GM19351 (cell line): Measurements from ENCODE around the gene RAB36.

ENCODE experiments used
- ATAC-seq: cut with Tn5 transposase; IDR thresholded peaks from one replicate; pipeline ENCODE4 v1.9.1; 2021; ENCODE audit warnings: mild to moderate bottlenecking, moderate library complexity; ENCODE audit not compliant: unreplicated experiment

RAB36 gene

DNA sequence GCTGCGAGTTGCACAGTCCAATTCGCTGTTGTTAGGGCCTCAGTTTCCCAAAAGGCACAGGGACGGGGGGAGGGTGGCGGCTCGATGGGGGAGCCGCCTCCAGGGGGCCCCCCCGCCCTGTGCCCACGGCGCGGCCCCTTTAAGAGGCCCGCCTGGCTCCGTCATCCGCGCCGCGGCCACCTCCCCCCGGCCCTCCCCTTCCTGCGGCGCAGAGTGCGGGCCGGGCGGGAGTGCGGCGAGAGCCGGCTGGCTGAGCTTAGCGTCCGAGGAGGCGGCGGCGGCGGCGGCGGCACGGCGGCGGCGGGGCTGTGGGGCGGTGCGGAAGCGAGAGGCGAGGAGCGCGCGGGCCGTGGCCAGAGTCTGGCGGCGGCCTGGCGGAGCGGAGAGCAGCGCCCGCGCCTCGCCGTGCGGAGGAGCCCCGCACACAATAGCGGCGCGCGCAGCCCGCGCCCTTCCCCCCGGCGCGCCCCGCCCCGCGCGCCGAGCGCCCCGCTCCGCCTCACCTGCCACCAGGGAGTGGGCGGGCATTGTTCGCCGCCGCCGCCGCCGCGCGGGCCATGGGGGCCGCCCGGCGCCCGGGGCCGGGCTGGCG, 35.1 kb downstream of the RAB36 start, which contains the start of gene BCR:
Gene BCR, plus strand, starts transcription at position 209 of the 592 bp plus-strand sequence. CDS start 452 bp downstream, outside the sequence.
- ATAC-seq: no peak

DNA sequence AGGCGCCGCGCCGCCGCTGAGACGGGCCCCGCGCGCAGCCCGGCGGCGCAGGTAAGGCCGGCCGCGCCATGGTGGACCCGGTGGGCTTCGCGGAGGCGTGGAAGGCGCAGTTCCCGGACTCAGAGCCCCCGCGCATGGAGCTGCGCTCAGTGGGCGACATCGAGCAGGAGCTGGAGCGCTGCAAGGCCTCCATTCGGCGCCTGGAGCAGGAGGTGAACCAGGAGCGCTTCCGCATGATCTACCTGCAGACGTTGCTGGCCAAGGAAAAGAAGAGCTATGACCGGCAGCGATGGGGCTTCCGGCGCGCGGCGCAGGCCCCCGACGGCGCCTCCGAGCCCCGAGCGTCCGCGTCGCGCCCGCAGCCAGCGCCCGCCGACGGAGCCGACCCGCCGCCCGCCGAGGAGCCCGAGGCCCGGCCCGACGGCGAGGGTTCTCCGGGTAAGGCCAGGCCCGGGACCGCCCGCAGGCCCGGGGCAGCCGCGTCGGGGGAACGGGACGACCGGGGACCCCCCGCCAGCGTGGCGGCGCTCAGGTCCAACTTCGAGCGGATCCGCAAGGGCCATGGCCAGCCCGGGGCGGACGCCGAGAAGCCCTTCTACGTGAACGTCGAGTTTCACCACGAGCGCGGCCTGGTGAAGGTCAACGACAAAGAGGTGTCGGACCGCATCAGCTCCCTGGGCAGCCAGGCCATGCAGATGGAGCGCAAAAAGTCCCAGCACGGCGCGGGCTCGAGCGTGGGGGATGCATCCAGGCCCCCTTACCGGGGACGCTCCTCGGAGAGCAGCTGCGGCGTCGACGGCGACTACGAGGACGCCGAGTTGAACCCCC, 35.8 kb downstream of the RAB36 start:
- no peak for ATAC-seq

DNA sequence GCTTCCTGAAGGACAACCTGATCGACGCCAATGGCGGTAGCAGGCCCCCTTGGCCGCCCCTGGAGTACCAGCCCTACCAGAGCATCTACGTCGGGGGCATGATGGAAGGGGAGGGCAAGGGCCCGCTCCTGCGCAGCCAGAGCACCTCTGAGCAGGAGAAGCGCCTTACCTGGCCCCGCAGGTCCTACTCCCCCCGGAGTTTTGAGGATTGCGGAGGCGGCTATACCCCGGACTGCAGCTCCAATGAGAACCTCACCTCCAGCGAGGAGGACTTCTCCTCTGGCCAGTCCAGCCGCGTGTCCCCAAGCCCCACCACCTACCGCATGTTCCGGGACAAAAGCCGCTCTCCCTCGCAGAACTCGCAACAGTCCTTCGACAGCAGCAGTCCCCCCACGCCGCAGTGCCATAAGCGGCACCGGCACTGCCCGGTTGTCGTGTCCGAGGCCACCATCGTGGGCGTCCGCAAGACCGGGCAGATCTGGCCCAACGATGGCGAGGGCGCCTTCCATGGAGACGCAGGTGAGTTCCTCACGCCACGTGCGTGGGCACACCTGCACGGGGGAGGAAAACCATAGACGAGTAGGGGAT, 36.5 kb downstream of the RAB36 start:
- no peak for ATAC-seq

DNA sequence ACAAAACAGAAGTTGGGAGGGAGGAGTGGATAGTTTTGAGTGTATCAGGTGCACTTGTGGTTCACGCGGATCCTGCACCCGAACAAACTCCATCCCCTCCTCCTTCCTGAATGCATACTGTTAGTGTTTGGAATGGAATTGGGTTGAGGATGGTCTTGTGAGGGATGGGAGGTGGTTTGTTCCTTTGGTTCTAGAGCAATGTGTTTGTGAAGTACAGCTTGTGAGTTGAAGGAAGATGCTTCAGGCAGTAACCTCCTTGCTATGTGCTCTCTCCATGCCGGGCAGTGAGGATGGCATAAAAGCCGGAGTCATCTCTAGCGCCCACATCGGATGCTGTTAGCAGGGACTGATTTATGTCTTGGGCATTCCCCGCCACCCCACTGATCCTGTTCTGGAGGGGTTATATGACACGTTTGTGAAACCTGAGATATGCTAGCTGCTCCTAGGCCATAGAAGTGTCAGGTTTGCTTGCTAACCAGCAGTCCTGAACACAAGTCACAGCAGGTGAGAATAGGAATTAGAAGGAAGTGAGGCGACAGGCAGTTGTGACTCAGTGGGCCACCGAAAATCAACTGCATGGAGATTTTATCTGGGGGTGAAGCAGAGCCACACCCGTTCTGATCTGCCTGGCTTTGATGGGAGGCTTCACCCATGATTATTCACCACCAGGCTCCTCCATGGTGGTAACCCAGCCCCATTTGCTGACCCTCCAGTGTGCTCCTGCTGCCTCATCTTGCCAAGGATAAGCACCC, 37.2 kb downstream of the RAB36 start:
- ATAC-seq: no peak

DNA sequence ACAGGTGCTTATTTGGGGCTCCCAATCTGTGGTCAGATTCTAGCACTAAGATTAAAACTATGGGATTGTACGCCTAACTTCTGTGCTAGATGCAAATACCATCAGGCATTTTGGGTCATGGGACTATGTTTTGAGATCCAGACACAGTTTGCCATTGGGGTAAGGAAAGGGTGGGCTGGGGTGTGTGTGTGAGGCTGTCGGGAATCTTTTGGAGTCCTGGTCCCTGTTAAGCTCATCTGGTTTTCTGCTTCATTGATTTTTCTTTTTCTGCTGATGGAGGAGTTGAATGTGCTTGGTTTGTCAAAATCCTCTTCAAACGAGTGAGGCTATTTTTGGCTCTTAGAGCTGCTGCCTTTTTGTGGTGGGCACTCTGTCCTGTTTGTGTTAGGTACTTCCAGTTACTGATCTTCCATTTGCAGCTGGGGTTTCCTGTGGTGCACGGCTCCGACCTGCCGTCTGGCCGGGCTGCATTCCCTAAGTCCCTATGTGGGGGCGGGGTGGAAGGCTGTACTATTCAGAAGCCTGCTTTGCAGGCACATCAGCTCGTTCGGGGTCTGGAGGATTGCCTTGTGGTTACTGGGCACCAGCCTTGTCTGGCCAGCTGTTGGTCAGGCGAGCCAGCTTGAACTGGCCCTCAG, 37.9 kb downstream of the RAB36 start:
- no peak for ATAC-seq

DNA sequence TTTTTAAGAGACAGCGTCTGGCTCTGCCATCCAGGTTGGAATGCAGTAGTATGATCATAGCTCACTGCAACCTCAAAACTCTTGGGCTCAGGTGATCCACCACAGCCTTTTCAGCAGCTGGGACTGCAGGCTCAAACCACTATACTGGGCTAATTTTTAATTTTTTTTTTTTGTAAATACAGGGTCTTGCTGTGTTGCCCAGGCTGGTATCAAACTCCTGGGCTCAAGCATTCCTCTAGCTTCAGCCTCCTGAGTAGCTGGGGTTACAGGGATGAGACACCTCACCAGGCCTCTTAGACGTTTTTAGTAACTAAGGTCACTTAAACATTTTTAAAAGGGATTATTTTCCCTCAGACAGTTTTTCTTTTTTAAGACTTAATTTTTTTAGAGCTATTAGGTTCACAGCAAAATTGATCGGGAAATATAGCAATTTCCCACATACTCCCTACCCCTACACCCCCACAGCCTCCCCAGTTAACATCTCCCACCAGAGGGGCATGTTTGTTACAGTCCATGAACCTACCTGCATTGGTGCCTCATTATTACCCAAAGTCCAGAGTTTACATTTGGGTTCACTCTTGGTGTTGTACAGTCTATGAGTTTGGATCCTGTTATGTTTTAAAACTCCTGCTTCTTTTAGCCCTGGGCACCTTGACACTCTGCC, 39.0 kb downstream of the RAB36 start:
- ATAC-seq: no peak

DNA sequence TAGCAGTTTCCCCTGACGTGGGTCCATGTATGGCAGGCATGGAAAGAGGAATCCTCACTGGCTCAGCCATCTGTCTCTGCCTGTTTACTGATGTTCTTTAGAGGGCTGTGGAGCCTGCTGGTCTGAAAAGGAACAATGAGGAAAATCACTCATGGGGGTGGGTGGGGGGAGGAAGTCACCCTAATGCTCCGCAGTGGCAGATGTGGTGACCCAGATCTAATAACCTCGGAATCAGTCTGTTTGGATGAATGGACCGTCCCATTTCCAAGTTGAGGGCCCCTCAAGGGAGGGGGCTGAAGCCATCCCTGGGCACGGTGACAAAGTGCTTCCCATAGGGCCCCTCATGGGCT, 39.5 kb downstream of the RAB36 start:
- ATAC-seq: no peak

DNA sequence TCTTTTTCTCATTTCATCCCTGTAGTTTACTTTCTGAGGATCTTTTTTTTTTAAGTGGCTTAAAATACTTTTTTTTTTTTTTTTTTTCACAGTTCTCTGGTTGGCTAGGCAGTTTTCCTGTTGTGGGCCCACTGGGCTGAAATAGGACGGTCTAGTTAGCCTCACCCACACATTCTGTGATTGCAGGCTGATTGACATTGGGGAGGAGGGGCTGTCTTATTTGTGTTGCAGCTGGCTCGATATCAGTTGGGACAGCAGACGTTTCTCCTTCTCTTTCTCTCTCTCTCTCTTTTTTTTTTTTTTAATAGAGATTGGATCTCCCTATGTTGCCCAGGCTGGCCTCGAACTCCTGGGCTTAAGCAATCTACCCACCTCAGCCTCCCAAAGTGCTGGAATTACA, 41.9 kb downstream of the RAB36 start:
- no peak for ATAC-seq

DNA sequence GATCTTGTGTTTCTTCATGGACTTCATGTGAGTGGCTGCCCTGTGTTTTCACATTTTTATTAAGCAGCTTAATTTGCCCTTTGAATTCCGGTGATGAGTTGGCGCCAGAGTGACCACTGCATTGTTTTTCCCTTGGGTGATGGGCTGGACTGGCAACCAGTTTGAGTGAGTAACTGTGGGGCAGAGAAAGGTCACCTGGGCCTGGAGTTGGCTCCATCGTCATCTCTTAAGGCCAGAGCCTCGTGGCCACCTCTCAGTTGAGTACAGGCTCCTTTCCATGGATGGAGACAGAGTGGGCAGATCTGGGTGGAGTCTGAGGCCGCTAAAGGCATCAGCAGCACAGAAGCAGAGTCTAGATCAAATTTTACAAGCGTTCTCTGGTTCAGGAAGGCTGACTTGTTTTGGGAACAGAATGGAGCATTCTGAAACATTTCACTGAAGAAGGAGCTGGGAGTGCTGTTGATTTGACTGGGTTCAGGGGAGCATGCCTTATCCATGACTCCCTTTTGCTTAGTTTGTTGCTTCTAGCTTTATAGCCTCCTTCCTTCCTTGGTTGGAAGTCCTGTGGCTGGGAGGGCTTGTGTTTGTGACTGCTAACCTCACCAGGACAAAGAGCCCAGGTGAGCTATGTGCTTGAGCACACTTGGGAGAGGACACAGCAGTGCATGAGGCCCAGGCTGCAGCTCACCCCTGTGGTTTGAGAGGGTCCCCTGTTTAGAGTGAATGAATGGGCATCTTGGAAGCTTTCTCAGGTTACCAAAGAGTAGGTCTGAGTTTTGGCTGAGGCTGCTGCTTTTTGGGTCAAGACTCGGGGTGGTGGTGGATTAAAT, 42.8 kb downstream of the RAB36 start:
- ATAC-seq: no peak

DNA sequence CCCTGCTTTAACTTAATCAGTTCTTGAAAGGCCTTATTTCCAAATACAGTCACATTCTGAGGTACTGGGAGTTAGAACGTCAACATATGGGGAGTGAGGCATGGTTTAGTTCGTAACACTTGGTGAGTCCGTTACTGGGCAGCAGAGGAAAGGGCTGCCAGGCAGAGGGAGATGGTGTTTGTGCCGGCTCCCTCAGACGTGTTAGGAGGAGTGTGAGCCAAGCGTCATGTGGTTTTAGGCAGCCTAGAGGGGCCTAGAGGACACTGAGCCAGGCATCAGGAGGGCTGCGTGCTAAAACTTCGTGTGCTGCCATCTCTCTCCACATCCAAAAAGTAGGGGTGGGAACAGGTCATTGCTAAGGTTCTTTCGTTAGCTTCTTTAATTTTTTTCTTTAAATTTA, 45.2 kb downstream of the RAB36 start:
- ATAC-seq: no peak

DNA sequence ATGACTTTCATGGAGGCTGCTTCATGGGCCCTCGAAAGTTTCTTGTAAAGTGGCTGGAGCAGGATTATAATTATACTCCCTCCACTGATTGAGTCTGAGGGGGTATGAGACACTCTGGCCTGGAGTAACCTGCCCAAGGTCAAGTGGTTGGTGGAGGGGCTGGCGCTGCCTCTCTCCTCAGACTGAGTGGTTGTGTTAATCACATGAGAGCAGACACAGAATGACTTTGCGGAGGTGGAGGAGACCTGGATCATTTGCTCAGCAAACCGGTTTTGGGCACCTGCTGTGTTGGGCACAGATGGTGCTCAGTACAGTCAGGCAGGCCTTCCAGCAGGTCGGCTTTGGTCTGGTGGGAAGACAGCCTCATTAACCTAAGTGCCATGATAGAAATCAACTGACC, 46.9 kb downstream of the RAB36 start:
- ATAC-seq: no peak

DNA sequence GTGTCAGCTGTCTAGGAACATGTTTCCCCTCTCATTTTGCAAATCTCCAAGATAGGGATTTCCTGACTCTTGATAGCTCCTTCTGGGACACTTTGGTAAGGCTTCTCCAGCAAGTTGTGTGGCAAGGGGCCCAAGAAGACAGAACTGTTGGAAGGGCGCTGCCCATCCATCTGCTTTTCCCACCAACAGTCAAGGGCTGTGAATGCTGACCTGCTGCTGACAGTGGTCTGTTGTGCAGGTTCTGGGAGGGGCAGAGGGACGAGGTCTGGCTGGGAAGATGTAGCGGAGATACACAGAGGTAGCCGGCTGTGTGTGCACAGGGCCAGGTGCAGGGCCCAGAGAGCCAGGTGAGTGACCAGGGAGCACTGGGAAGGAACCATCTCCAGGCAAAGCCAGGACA, 47.3 kb downstream of the RAB36 start:
- ATAC-seq: no peak

DNA sequence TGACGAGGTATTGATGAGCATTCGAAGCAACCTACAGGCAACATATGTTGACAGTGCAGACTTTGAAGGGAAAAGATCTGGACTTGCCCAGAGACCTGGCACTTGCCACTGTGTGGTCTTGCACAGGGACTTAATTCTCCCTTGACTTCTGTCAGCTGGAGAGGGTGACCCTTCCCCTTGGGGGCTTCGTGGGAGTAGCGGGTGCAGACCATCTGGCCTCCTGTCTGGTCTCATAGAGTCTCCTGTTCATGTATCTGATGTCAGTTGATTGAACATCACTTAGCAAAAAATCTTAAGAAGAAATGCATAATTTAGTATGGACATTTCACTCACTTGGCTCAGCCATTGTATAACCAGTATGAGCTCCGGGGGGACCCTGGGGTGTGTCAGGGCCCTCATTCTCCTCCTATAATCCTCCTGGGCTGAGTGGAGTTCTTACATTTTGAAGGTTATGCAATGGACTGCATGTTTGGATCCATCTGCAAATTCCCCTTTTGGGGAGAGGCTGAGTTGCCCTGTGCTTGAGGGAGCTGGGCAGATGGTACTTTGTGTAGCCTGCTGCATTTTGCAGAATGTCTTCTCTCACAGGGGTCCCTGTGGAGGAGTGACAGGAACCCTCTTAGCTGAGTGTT, 48.0 kb downstream of the RAB36 start:
- no peak for ATAC-seq

DNA sequence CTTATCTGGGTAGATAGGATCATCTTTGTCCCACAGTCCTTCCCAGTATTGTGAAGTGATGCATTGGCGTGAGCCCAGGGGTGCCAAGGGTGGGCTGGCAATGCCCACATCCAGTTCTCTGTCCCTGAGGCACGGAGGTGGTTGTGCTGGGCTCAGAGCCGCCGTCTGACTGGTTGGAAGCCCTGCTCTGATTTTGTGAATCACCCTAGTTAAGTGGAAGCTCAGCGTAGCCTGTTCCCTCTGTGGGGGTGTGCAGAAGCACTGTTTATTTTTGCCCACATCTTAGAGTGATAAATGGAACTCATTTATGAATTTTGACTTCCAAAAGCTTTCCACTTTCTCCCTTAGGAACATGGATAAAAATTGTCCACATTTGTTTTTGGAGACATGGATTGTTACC, 48.6 kb downstream of the RAB36 start:
- no peak for ATAC-seq

DNA sequence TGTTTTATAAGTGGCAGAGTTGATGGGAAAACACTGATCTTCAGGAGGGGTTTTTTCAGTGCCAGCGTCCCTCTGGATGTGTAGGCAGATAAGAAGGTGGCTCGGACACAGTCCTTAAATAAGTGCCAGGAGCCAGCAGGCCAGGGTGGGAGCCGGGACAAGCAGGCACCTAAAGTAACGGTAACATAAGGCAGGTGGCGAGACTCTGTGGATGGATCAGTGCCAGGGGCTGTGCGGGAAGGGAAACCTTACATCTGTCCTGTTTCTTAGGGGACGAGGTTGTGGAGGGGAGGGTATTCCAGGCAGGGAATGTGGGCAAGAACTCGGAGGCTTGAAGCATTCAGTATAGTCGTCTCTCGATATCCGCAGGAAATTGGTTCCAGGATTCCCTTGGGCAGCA, 50.9 kb downstream of the RAB36 start:
- no peak for ATAC-seq

DNA sequence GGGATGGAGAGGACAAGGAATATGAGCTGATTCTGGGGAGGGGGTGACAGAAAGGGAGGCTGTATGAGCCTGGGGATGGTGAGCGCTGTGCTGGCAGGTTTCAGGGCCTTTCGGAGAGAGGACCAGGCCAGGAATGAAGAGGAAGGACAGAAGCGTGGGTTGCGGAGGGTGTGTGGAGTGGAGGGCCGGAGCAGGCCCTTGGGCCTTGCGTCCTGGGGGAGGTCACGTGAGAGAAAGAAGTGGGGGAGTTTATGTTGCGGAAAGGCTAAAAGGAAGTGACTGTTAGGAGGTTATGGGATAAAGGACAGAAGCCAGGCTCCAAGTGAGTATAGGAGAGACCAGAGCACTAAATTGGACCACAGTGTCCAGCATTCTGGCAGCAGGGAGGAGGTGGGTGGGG, 52.6 kb downstream of the RAB36 start:
- ATAC-seq: no peak

DNA sequence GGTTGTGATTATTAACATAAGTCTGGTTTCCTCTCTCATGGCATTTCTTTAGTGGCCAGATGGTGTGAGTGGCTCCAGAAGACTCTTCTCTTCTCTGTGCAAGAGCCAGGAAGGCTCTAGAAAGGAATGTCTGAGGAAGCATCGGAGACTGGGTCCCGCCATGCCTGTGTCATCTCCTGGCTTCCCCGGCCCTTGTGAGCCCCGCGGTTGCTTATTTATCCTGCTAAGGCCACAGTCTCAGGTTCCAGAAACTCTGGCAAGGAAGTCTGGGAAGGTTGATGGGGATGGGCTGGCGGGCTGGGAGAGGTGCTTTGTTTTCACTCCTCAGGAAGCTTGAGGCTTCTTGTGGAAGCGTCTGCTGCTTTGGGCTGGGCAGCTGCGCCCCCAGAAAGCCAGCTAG, 53.9 kb downstream of the RAB36 start:
- no peak for ATAC-seq

DNA sequence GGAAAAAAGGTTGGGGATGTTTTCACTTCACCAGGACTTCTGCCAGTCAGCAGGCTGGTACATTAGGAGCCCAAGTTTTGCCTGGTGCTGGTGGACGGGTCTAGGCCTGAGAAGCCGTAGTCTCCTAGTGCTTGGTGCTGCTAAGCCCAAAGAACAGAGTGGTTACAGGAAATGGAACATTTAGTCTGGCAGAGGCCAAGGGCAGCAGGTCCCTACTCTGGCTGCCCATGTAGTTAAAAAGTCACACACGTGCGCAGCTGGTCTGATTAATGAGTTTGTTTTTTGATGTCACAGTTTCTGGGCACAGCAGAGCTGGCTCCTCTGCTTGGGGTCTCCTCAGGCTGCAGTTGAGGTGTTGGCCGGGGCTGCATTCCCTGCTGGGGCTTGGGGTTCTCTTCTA, 55.6 kb downstream of the RAB36 start:
- ATAC-seq: no peak

DNA sequence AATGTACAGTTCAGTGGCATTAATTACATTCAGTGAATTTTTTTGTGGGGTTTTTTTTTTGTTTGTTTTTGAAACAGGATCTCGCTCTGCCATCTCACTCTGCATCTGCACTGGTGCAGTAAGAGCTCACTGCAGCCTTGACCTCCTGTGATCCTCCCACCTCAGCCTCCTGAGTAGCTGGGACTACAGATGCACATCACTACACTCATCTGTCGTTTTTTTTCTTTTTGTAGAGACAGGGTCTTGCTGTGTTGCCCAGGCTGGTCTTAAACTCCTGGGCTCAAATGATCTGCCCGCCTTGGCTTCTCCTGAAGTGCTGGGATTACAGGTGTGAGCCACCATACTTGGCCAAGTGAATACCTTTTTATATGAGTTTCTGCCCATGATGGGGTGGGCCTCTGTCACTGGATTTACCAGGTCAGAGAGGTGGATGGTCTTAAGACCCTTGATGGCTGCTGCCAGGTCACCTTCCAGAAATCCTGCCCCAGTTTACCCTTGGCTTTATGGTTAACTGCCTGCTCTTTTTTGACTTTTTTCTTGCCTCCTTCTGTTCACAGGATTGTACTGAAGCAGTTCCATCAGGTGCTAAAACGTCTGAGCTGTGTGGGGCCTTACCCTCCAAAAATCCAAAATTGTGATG, 57.7 kb downstream of the RAB36 start:
- ATAC-seq: no peak
